GM21737 (cell line): ENCODE results near the gene SORD.
"Not testable (repeated sequence)": the region's sequence is repeated elsewhere in the genome, so short reads cannot be mapped to it uniquely, and the experiment has no call there.

ENCODE experiments used
- ATAC-seq: cut with Tn5 transposase; IDR thresholded peaks from one replicate; pipeline ENCODE4 v1.9.1; 2021; ENCODE audit warnings: mild to moderate bottlenecking, moderate library complexity; ENCODE audit not compliant: unreplicated experiment

The SORD gene

GRCh38 chr15:45022871-45023658 is at the start of gene SORD:
Gene SORD (plus strand): TSS chr15:45023195. CDS start chr15:45023284, 89 bp downstream.
- ATAC-seq = peak; percentile 94

DNA sequence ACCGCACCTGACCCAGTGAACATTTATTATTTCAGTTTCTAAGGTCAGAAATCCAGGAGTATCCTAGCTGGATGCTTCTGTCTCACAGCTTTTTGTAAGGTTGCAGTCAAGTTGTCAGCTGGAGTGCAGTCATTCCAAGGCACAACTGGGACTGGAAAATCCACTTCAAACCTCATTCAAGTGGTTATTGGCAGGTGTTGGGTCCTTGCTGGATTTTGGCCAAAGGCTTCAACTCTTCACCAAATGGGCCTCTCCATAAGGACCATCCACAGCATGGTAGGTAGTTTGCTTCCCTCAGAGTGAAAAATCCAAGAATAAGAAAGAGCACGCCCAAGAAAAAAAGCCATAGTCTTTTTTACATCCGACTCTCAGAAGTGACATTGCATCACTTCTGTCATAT is 46.8 kb upstream of the SORD start:
- not testable (repeated sequence) for ATAC-seq

DNA sequence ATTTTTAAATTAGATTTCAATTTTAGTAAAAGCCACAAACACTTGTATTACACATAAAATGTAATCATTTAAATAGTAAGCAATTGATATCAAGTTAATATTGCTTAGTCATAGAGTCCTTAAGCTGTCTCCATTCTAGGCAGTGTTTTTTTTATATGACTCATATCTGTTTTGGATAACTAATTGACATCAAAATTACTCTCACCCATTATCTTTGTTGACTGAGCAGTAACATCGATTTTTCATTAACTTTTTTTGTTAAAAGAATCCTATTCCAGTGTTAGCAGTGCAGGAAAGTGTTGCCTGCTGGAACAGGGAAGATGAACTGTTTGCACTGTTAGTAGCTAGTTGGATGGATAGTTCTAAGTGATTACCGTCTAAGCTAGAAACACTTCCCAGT is 45.2 kb upstream of the SORD start:
- ATAC-seq = not testable (repeated sequence)

DNA sequence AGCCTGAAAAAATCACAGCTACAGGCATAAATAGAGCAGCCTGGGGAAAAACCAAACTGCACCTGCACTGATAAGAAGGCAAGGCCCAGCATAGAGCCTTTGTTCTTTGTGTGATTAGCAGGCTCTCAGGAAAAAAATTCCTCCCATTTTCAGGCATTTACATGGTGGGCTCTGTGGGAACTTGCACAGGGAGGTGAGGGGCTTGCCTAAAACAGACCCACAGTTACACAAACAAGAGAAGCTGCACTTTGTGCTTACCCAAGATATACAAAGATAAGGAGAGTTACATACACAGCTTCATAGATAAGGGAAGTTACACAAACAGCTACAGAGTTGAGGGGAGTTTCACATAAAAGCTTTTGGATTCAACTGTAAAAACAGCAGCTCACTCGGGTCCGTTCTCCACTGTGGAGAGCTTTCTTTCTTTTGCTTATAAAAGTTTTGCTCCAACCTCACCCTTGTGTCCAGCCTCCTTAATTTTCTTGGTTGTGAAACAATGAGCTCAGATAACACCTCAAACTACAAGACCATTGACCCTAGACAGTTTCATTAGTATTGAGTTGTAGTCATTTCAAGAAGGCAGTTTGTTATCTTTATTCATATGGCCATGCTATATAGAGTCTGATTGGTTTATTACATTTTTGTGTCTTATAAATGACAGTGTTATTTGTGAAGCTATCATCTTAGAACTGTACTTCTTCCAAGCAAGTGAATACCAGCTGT is 43.2 kb upstream of the SORD start:
- ATAC-seq = not testable (repeated sequence)

- ATAC-seq = not testable (repeated sequence)
Measured at GRCh38 chr15:44984144-44984543, 38.9 kb upstream of the SORD start.

DNA sequence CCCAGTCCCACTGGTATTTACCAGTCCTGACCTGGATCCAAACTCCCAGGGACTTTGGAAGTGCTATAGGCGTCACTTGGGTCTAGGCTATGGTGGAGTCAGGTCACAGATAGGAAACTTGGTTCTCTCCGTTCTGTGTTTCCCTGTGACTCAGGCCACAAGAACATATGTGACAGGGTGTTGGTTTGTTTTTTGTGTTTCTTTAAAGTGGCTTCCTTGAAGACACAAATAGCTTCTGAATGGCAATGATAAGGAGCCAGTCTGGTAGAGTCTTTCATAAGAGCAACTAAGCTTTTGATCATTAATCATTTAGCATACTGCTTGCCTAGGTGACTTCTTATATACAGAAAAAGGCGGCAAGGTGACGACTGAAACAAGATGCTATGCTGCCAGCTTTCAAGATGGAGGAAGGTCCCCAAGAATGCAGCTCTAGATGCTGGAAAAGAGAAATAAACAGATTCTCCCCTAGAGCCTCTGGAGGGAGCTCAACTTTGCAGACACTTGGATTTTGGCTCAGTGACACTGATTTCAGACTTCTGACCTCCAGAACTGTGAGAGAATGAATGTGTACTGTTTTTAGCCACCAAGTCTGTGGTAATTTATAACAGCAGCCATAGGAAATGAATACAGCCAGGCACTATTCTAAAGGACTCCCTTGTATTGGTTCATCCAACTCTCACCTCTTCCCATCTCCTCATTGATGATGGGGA is 36.5 kb upstream of the SORD start:
- ATAC-seq = not testable (repeated sequence)

- ATAC-seq = not testable (repeated sequence)
Measured at GRCh38 chr15:44987711-44988110, 35.3 kb upstream of the SORD start.

- not testable (repeated sequence) for ATAC-seq
Measured at GRCh38 chr15:44988184-44988869, 34.7 kb upstream of the SORD start.

DNA sequence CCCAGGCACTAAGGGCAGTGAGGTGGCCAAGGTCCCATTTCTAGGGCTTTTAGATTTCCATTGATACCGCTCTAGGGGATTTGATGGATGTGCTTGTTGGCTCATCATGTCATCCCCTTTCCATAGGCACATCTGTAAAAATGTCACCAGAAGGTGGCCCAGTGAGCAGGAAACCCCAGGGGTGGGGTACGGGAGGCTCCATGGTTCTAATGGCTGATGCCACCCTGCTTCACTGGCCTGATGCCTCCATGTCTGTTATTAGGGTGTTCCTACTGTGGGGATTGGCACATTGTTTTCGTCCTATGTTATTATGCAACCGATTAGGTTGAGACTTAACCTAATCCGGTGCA is 34.1 kb upstream of the SORD start:
- not testable (repeated sequence) for ATAC-seq

DNA sequence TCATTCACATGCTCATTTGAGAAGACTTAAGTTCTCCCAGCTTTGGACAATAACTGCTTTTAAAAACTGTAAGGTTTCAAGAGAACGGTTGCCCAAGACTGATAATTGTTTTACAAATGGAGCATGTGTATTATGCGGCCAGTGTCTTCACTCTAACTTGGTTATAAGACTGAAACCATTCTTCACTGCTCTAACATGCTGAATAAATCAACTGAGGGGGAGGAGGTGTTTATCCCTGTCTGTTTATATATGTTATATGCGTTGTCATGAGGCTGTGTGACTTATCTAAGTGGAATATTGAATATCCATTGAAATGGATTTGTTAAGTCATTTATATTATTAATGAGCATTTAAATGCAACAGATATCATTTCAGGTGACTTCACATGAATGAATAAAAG is 25.4 kb upstream of the SORD start:
- not testable (repeated sequence) for ATAC-seq

- ATAC-seq = no peak
Measured at GRCh38 chr15:44999105-44999504, 23.9 kb upstream of the SORD start.

- ATAC-seq = not testable (repeated sequence)
Measured at GRCh38 chr15:45001180-45001579, 21.8 kb upstream of the SORD start.

GRCh38 chr15:45003731-45004410 is 19.1 kb upstream of the SORD start:
- ATAC-seq = not testable (repeated sequence)

- not testable (repeated sequence) for ATAC-seq
Measured at GRCh38 chr15:45004590-45005175, 18.3 kb upstream of the SORD start.

GRCh38 chr15:45009046-45009445 is 13.9 kb upstream of the SORD start:
- no peak for ATAC-seq

DNA sequence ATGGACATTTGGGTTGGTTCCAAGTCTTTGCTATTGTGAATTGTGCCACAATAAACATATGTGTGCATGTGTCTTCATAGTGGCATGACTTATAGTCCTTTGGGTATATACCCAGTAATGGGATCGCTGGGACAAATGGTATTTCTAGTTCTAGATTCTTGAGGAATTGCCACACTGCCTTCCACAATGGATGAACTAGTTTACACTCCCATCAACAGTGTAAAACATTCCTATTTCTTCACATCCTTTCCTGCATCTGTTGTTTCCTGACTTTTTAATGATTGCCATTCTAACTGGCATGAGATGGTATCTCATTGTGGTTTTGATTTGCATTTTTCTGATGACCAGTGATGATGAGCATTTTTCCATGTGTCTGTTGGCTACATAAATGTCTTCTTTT is 7.9 kb upstream of the SORD start:
- not testable (repeated sequence) for ATAC-seq

GRCh38 chr15:45020222-45020900 is 2.6 kb upstream of the SORD start:
- not testable (repeated sequence) for ATAC-seq

- not testable (repeated sequence) for ATAC-seq
Measured at GRCh38 chr15:45020901-45021259, 2.1 kb upstream of the SORD start.

DNA sequence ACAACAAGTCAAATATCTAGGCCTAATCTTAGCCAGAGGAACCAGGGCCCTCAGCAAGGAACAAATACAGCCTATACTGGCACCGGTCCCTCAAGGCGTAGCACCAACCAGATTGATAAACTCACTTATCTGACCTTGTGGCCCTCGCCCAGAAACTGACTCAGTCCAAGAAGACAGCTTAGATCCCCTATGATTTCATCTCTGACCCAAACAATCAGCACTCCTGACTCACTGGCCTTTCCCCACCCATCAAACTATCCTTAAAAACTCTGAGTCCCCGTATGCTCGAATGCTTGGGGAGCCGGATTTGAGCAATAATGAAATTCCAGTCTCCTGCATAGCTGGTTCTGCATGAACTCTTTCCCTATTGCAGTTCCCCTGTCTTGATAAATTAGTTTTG is 1.6 kb upstream of the SORD start:
- no peak for ATAC-seq
